Skin epidermis (tissue), 12 donors: Measurements from ENCODE around the gene GPR179.
A peak's percentile ranks its signal among the peaks of the same experiment; 100 is the strongest.
"Not testable (repeated sequence)": the region's sequence is repeated elsewhere in the genome, so short reads cannot be mapped to it uniquely, and the experiment has no call there.

ENCODE experiments used
- H3K27ac ChIP-seq, 21 experiments: fragments of 200-600 bp; sonication (generic) in 11 of 21; one replicate each; pipeline ENCODE4 v1.5.0; 2020; ENCODE audit warnings: mild to moderate bottlenecking in 3 of 21, inconsistent platforms in 2 of 21, moderate library complexity in 2 of 21
- H3K4me3 ChIP-seq, 7 experiments: fragments of 200-600 bp; sonication (generic) in 2 of 7; one replicate each; pipeline ENCODE4 v1.5.0; 2020; ENCODE audit warnings: inconsistent platforms in 2 of 7, mild to moderate bottlenecking in 2 of 7, moderate library complexity in 1 of 7

The GPR179 gene

GRCh38 chr17:38324772-38325171, 19.0 kb downstream of the GPR179 start:
- peak overlapping the region in 1 of 21 experiments; percentile 22 for H3K27ac ChIP-seq
- H3K4me3 ChIP-seq, result no peak overlapping the region

DNA sequence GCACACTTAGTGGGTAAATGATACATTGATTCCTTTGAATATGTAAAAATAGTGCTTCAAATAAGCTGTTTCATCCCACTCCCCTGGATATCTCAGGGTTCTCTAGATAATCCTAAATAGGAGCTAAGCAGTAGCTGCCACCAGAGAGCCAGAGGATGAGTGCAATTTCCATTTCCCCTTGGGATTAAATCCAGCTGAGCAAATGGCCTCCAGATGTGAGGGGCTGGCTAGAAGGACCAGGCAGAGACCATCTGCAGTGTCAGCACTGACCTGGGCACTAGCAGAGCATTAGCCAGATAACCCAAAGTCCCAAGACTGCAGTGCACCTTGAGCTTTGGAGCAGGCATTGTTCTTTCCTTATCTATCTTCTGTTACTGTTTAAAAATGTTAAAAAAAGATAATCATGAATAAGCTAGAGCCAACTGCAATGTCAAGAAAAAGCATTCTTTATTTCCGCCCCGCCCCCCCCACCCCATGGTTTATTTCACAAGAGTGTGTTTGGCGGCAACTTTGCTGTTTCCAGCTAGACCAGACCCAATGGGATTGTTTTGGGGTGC, 19.5 kb downstream of the GPR179 start:
- H3K4me3 ChIP-seq, result no peak overlapping the region
- peak overlapping the region in 1 of 21 experiments; percentile 22 for H3K27ac ChIP-seq

DNA sequence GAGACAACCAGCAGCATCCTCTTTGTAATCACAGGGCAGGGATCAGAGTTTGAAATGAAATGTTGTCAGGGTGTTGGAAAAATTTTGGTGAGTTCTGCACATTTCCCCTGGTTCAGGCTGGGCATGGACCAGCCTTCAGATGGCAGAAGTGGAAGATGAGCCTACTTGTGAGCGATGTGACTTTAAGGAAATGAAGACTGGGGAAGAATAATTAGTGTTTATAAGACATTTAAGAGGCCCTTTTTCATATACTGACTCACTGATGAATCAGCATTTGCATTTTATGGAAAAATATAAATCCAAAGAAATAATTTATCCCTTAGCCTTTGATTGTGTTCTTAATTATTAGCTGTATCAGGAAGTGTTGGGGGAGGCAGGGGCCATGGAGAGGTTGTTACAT, 20.9 kb downstream of the GPR179 start:
- Histone ChIP-seq H3K4me3 (no peak overlapping the region), H3K27ac (no peak overlapping the region)

GRCh38 chr17:38322156-38322779, 21.5 kb downstream of the GPR179 start:
- Histone ChIP-seq H3K4me3 (no peak overlapping the region), H3K27ac (no peak overlapping the region)

GRCh38 chr17:38320482-38320881, 23.3 kb downstream of the GPR179 start:
- H3K27ac ChIP-seq, result peak overlapping the region in 5 of 21 experiments; percentile 9 to 33 (median 26)
- H3K4me3 ChIP-seq, result no peak overlapping the region

DNA sequence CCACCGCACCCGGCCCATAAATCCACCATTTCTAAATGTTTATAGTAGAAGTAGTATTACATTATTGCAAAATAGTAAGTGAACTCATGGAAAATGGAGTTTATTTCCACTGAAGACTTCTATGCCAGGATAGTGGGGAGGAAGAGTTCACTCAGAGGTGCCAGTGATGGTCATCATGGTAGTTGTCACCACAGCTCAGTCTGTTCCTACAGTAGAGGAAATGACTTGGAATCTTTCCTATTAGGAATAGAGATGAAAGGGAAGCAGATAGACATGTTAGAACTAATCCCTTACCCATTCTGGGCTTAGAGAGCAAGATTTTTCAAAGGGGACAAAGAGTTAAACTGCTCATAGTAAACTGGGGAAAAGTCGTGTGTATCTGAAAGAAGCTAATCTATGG, 26.7 kb downstream of the GPR179 start:
- Histone ChIP-seq H3K4me3 (no peak overlapping the region), H3K27ac (no peak overlapping the region)

DNA sequence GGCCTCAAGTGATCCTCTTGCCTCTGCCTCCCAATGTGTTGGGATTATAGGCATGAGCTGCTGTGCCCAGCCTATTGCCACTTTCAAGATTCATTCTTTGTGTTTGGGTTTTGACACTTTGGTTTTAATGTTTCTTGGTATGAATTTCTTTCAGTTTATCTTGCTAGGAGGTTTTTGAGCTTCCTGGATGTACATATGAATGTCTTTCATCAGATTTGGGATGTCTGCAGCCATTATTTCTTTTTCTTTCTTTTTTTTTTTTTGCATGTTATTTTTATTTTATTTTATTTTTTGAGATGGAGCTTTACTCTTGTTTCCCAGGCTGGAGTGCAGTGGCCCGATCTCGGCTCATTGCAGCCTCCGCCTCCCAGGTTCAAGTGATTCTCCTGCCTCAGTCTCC, 28.3 kb downstream of the GPR179 start:
- Histone ChIP-seq H3K4me3 (no peak overlapping the region), H3K27ac (no peak overlapping the region)

GRCh38 chr17:38296834-38297517, 46.8 kb downstream of the GPR179 start, which contains the start of gene MRPL45:
Gene MRPL45, plus strand, starts transcription at chr17:38297168. Its CDS starts 16 bp downstream, at chr17:38297184.
- H3K4me3 ChIP-seq, result peak within 1 kb of the TSS; percentile 36 to 58 (median 41)

DNA sequence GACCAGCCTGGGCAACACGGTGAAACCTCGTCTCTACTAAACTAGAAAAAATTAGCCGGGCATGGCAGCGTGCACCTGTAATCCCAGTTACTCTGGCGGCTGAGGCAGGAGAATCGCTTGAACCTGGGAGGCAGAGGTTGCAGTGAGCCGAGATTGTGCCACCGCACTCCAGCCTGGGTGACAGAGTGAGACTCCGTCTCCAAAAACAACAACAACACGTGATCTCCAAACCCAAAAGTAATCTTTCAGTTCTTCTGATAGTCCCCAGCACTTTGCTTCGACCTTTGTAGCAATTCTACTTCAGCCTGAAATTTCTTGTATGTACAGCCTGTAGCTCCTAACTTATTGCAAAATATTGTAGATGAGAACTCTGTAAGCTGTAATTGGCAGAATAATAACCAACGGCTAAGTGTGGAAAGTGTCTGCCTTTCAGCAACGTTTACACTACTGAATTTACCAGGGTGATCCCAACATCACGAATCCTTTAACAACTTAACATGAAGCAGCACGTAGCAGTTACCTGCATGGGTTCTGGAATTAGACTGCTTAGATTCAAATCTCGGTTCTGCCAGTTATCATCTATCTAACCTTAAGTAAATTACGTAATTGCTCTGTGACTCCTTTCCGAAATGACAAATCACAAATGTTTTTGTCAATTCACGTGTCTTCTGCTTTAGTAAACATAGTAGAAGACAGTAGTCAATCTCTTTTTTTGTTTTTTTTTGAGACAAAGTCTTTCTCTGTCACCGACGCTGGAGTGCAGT, 48.0 kb downstream of the GPR179 start:
- H3K27ac ChIP-seq, result peak overlapping the region in 8 of 21 experiments; percentile 42 to 78 (median 64)
- H3K4me3 ChIP-seq, result peak overlapping the region in 2 of 7 experiments; percentile 14 to 49

More at GRCh38 chr17:38296834-38297517, 46.8 kb downstream of the GPR179 start, which contains the start of gene MRPL45:
- H3K27ac ChIP-seq, result peak within 1 kb of the TSS in 18 of 21 experiments; percentile 15 to 83 (median 72)

DNA sequence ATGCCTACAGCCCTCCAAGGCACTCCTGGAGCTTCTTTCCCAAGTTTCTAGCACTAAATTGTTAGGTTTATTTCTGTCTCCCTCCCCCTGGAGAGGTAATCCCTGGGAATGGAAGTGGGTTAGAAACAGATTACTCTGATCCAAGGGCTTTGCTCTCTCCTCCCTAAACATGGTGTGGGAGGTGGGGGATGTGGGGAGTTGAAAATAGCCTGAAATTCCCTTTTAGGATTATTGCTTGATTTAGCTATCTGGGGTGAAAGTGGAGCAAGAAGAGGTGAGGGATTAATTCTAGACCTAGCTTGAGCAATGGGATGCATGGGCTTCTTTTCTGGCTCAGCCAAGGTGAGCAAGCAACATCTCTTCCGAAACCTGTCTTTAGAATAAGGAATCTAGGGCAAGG, 54.0 kb downstream of the GPR179 start:
- H3K27ac ChIP-seq, result not testable (repeated sequence)

DNA sequence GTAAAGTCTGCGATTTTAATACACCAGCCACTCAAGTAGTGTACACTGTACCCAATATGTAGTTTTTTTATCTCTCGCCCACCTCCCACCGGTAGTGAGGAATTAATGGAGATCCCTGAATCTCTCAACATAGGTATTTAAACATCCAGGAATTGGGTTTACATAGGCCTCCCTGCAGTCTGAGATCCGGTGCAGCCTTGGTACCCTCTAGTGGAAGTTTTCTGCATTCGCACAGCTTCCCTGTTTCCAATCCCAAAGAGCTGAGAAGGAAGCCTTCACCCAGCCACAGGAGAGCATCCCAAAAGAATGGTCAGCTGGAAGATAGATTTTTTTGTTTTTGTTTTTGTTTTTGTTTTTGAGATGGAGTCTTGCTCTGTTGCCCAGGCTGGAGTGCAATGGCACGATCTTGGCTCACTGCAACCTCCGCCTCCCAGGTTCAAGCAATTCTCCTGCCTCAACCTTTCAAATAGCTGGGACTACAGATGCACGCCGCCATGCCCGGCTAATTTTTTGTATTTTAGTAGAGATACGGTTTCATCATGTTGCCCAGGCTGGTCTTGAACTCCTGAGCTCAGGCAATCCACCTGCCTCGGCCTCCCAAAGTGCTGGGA, 55.4 kb downstream of the GPR179 start:
- not testable (repeated sequence) for H3K27ac ChIP-seq, H3K4me3 ChIP-seq

More for the DNA sequence above, 54.0 kb downstream of the GPR179 start:
- H3K4me3 ChIP-seq, result not testable (repeated sequence)

DNA sequence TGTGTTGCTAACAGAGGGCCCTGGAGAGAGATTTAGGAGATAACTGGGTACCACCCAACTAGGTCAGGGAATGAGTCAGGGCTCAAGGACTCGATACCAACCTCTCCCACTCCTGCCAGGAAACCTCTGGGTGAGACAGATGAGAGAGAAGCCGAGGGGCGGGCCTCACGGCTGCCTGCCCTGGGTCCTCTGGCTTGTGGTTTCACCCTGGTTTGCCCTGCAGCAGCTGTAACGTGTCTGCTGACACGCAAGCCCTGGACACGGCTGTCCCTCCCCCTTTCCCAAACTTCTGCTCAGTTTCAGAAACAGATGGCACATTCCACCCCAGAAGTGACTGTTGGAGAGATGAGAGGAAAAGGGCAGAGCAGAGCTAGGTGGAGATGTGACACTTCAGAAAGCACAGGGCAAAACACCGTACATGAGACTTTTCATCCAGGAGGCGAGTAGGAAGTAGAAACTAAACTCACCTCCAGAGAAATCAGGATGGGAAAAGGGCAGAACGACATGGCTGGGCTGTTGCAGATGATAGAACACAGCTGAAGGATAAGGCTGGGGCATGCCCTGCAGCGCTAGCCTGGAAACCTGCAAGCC, 57.2 kb downstream of the GPR179 start:
- H3K27ac ChIP-seq, result peak overlapping the region in 13 of 21 experiments; percentile 2 to 71 (median 40)
- H3K4me3 ChIP-seq, result not testable (repeated sequence)

DNA sequence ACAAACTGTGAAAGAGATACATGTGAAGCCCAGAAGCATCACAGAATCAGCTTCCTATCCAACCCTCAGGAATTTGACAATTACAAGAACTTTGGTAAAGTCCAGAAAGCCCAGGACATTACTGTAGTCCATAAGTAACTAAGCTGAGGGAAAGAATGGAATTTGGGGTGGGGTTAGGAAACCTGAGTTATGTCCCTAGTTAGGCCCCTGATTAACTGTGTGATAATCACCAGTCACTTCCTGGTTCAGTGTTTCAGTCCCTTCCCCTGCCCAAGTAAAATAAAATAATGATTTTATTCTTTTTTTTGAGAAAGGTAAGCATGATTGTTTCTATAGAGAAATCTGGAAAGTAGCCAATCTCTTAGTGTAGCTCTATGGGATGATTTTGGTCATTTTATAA, 57.8 kb downstream of the GPR179 start:
- H3K4me3 ChIP-seq, result not testable (repeated sequence)
- peak overlapping the region in 1 of 21 experiments; percentile 31 for H3K27ac ChIP-seq
